ENCODE measurements around the gene FGGY. TPM values are rescaled to one million over a fixed set of nuclear protein-coding genes. Genes with fewer than 3 reads are reported as not detected.

Gene FGGY
- total RNA-seq, 1 donor = 24.6 TPM

DNA sequence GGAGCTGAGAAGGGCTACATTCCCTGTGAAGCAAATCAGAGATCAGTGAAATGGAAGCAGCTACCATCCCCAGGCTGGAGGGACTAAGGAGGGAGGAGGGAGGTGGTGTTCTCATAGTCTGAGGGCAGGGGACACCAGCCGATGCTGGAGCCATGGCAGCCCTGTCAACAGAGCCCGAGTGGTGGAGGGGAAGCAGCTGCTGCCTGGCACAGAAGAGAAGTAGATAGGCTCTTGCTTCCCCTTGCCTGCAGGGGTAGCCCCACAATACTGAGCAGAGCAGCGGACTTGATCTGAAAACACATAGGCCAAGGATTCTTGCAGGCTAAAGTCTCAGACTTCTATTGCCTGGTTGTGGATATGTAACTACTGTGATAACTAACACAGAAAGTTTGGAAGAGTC, 255.1 kb downstream of the FGGY start:
- peaks cover 12% of the 10 kb centered on the region for H3K4me1 ChIP-seq (ENCODE audit: insufficient read depth, low read length)
- H4K20me1 ChIP-seq (ENCODE audit: insufficient read depth, low read length) = no peaks in the 10 kb centered on the region
- H3K36me3 ChIP-seq (ENCODE audit: insufficient read depth, low read length) = no peaks in the 10 kb centered on the region
- H3K27ac ChIP-seq (ENCODE audit: low read depth, low read length) = no peak overlapping the region
- no peak for DNase-seq (ENCODE audit: insufficient read length, low spot score, missing footprints)
- no peak overlapping the region for H3K4me3 ChIP-seq (ENCODE audit: insufficient read depth, low read length)
- H2AFZ ChIP-seq (ENCODE audit: low read length) = no peak overlapping the region
- no peaks in the 10 kb centered on the region for H3K79me2 ChIP-seq (ENCODE audit: insufficient read depth, low read length)
- TF ChIP-seq, protein P1, sequence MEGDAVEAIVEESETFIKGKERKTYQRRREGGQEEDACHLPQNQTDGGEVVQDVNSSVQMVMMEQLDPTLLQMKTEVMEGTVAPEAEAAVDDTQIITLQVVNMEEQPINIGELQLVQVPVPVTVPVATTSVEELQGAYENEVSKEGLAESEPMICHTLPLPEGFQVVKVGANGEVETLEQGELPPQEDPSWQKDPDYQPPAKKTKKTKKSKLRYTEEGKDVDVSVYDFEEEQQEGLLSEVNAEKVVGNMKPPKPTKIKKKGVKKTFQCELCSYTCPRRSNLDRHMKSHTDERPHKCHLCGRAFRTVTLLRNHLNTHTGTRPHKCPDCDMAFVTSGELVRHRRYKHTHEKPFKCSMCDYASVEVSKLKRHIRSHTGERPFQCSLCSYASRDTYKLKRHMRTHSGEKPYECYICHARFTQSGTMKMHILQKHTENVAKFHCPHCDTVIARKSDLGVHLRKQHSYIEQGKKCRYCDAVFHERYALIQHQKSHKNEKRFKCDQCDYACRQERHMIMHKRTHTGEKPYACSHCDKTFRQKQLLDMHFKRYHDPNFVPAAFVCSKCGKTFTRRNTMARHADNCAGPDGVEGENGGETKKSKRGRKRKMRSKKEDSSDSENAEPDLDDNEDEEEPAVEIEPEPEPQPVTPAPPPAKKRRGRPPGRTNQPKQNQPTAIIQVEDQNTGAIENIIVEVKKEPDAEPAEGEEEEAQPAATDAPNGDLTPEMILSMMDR (IDR thresholded peaks at IDR 0.05; ENCODE audit: extremely low read depth, low read depth, low read length) = no peak
- H3K27me3 ChIP-seq (ENCODE audit: insufficient read depth, low read length) = no peaks in the 10 kb centered on the region
- no peak overlapping the region for H3K4me2 ChIP-seq (ENCODE audit: insufficient read depth, low read length)
- H3K9me3 ChIP-seq (ENCODE audit: low read depth, low read length) = no peaks in the 10 kb centered on the region

DNA sequence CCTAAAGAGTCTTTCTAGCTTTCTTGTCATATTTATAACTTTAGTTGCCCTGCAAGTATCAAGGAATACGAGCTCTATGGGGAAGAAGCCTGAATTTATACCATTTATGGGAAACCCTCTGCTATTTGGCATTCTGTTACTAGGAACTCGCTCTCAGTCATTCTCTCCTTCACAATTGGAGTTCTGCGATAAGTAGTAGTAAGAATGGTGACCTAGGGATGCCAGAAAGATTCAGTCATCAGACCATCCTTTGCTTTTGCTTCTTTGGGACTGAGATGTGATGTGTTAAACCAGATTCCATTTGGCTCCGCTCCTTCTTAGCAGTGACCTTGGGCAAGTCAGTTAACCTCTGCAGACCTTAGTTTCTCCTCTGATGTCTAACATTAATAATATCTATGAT, 256.5 kb downstream of the FGGY start:
- Histone ChIP-seq H3K9me3 (ENCODE audit: low read depth, low read length) (no peaks in the 10 kb centered on the region), H3K79me2 (ENCODE audit: insufficient read depth, low read length) (no peaks in the 10 kb centered on the region), H3K4me3 (ENCODE audit: insufficient read depth, low read length) (no peak overlapping the region), H3K4me2 (ENCODE audit: insufficient read depth, low read length) (no peak overlapping the region), H3K27me3 (ENCODE audit: insufficient read depth, low read length) (no peaks in the 10 kb centered on the region), H3K4me1 (ENCODE audit: insufficient read depth, low read length) (peaks cover 12% of the 10 kb centered on the region), H3K27ac (ENCODE audit: low read depth, low read length) (no peak overlapping the region), H2AFZ (ENCODE audit: low read length) (no peak overlapping the region), H4K20me1 (ENCODE audit: insufficient read depth, low read length) (no peaks in the 10 kb centered on the region), H3K36me3 (ENCODE audit: insufficient read depth, low read length) (no peaks in the 10 kb centered on the region)
- DNase-seq (ENCODE audit: insufficient read length, low spot score, missing footprints) = no peak
- TF ChIP-seq, protein P1 (IDR thresholded peaks at IDR 0.05; ENCODE audit: extremely low read depth, low read depth, low read length) = no peak

DNA sequence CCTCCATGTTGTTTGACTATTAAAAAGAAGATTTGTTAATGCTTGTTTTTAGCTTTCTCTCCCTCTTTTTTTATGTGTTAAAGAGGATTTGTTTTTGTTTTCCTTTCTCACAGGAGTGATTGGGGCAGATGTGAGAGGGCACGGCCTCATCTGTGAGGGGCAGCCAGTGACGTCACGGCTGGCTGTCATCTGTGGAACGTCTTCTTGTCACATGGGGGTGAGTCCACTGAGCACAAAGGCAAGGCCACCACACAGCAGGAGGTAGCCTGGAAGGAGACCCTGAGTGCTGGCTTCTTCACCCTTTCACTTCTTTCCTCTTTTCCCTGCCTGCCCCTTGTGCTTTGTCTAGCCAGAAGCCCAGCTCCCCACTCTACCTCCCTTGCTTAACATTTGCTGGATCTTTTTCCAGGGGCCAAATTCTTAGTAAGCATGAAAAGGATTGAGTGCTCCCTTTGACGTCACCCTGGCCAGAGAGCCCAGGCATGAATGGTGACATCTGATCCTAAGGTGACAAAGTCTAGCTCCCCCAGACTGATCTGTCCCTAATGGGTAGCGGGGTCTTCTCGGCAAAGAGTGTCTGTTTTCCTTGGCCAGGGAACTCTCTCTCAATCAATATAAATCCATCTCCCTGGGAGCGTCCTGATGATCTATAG, 257.2 kb downstream of the FGGY start:
- Histone ChIP-seq H3K27me3 (ENCODE audit: insufficient read depth, low read length) (no peaks in the 10 kb centered on the region), H3K4me2 (ENCODE audit: insufficient read depth, low read length) (no peak overlapping the region), H3K36me3 (ENCODE audit: insufficient read depth, low read length) (no peaks in the 10 kb centered on the region), H3K79me2 (ENCODE audit: insufficient read depth, low read length) (no peaks in the 10 kb centered on the region), H3K4me1 (ENCODE audit: insufficient read depth, low read length) (peaks cover 12% of the 10 kb centered on the region), H3K27ac (ENCODE audit: low read depth, low read length) (no peak overlapping the region), H4K20me1 (ENCODE audit: insufficient read depth, low read length) (no peaks in the 10 kb centered on the region), H3K4me3 (ENCODE audit: insufficient read depth, low read length) (no peak overlapping the region), H3K9me3 (ENCODE audit: low read depth, low read length) (no peaks in the 10 kb centered on the region), H2AFZ (ENCODE audit: low read length) (no peak overlapping the region)
- TF ChIP-seq, protein P1 (IDR thresholded peaks at IDR 0.05; ENCODE audit: extremely low read depth, low read depth, low read length) = no peak
- DNase-seq (ENCODE audit: insufficient read length, low spot score, missing footprints) = no peak

DNA sequence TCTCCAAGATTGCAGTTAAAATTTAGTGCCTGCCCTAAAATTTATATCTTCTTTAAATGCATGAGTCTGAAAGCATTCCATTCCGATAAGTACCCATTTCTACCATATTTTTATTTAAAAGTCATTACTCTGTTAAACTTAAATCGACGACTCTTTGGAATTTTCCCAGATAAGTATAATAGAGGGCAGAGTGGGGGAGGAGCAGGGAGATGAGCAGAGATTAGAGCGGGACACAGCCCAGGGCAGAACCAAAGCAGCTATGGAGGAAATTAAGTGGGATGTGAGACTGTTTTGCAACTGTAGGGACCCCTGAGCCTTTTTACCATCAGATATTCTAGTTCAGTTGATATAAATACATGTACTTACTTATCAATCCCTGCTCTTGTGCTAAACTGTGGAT, 257.9 kb downstream of the FGGY start:
- no peaks in the 10 kb centered on the region for H3K9me3 ChIP-seq (ENCODE audit: low read depth, low read length)

More for the DNA sequence above, 257.9 kb downstream of the FGGY start:
- DNase-seq (ENCODE audit: insufficient read length, low spot score, missing footprints) = no peak
- TF ChIP-seq, protein P1 (IDR thresholded peaks at IDR 0.05; ENCODE audit: extremely low read depth, low read depth, low read length) = no peak
- no peak overlapping the region for H2AFZ ChIP-seq (ENCODE audit: low read length)
- H3K27me3 ChIP-seq (ENCODE audit: insufficient read depth, low read length) = no peaks in the 10 kb centered on the region
- H3K4me1 ChIP-seq (ENCODE audit: insufficient read depth, low read length) = peaks cover 12% of the 10 kb centered on the region
- no peak overlapping the region for H3K27ac ChIP-seq (ENCODE audit: low read depth, low read length)
- H3K4me3 ChIP-seq (ENCODE audit: insufficient read depth, low read length) = no peak overlapping the region
- no peaks in the 10 kb centered on the region for H4K20me1 ChIP-seq (ENCODE audit: insufficient read depth, low read length)
- no peak overlapping the region for H3K4me2 ChIP-seq (ENCODE audit: insufficient read depth, low read length)
- H3K36me3 ChIP-seq (ENCODE audit: insufficient read depth, low read length) = no peaks in the 10 kb centered on the region
- no peaks in the 10 kb centered on the region for H3K79me2 ChIP-seq (ENCODE audit: insufficient read depth, low read length)

All from osteoblast (primary cell).